SK-N-SH (cell line): ENCODE measurements around the gene LILRA6. TPM values are rescaled to one million over a fixed set of nuclear protein-coding genes. Genes with fewer than 3 reads are reported as not detected.
"Not testable (repeated sequence)": the region's sequence is repeated elsewhere in the genome, so short reads cannot be mapped to it uniquely, and the experiment has no call there.

Experiments used
- CTCF ChIA-PET: fragments of 300-600, 350-600 bp; formaldehyde crosslinking; extraction: SDS; loops from one replicate; lab custom pipeline; 2021; lab: Yijun Ruan, JAX
- POLR2A ChIA-PET: fragments of 350-600 bp; sonication (Branson Sonifier 250); formaldehyde crosslinking; extraction: SDS; loops from one replicate; lab custom pipeline; 2020; ENCODE audit warnings: antibody characterized with exemption, inconsistent platforms; lab: Yijun Ruan, JAX
- DNase-seq: peaks from one replicate; pipeline ENCODE4 v3.0.0; 2012
- H2AFZ ChIP-seq: fragments of 200-600 bp; sonication (generic); 2 replicates; pipeline ENCODE4 v1.8.1; 2016; ENCODE audit warnings: antibody characterized with exemption, mild to moderate bottlenecking, low read depth
- H3F3A ChIP-seq: fragments of 200-600 bp; sonication (generic); replicated peaks from 2 replicates; pipeline ENCODE3; 2016; ENCODE audit warnings: antibody characterized with exemption, mild to moderate bottlenecking; ENCODE audit not compliant: insufficient read depth
- H3K27ac ChIP-seq, 2 experiments: fragments of 200-500 bp in 1 of 2; fragments of 200-600 bp in 1 of 2; sonication (Bioruptor generic) in 1 of 2; sonication (generic), shearing (Covaris generic) in 1 of 2; 2 replicates each; pipeline versions ENCODE4 v1.5.1 to v1.6.1; 2014 to 2016; ENCODE audit warnings: low read depth in 2 of 2, inconsistent platforms in 1 of 2, low read length in 1 of 2, mild to moderate bottlenecking in 1 of 2, mixed read lengths in 1 of 2
- H3K27me3 ChIP-seq: fragments of 200-600 bp; sonication (generic), shearing (Covaris generic); 2 replicates; pipeline ENCODE4 v1.6.1; 2016; ENCODE audit warnings: mixed run types; ENCODE audit not compliant: insufficient read depth
- H3K36me3 ChIP-seq, 2 experiments: fragments of 200-500 bp in 1 of 2; fragments of 200-600 bp in 1 of 2; sonication (Bioruptor generic) in 1 of 2; sonication (generic) in 1 of 2; replicated peaks in 1 of 2; 2 replicates each; pipeline versions ENCODE3 to v1.5.1; 2014 to 2016; ENCODE audit warnings: low read length in 1 of 2, mild to moderate bottlenecking in 1 of 2; ENCODE audit not compliant: insufficient read depth in 2 of 2, control insufficient read depth in 1 of 2
- H3K4me1 ChIP-seq, 2 experiments: fragments of 200-500 bp in 1 of 2; fragments of 200-600 bp in 1 of 2; sonication (Bioruptor generic) in 1 of 2; sonication (generic), shearing (Covaris generic) in 1 of 2; 2 replicates each; pipeline versions ENCODE4 v1.5.1 to v1.6.1; 2014 to 2016; ENCODE audit warnings: low read depth in 1 of 2, low read length in 1 of 2, mixed run types in 1 of 2; ENCODE audit not compliant: insufficient read depth in 2 of 2, control insufficient read depth in 1 of 2
- H3K4me2 ChIP-seq: fragments of 200-600 bp; sonication (generic), shearing (Covaris generic); 2 replicates; pipeline ENCODE4 v1.6.1; 2017; ENCODE audit warnings: mixed run types
- H3K4me3 ChIP-seq, 2 experiments: fragments of 200-500 bp in 1 of 2; fragments of 200-600 bp in 1 of 2; sonication (Bioruptor generic) in 1 of 2; sonication (generic), shearing (Covaris generic) in 1 of 2; 2 replicates each; pipeline versions ENCODE4 v1.5.1 to v1.8.1; 2014 to 2016; ENCODE audit warnings: low read depth in 2 of 2, inconsistent platforms in 1 of 2, low read length in 1 of 2, mild to moderate bottlenecking in 1 of 2, mixed read lengths in 1 of 2, moderate library complexity in 1 of 2
- H3K79me2 ChIP-seq: fragments of 200-600 bp; sonication (generic); 2 replicates; pipeline ENCODE4 v1.8.1; 2017; ENCODE audit warnings: mild to moderate bottlenecking; ENCODE audit not compliant: insufficient read depth
- H3K9ac ChIP-seq: fragments of 200-600 bp; sonication (generic); 2 replicates; pipeline ENCODE4 v1.6.1; 2017; ENCODE audit warnings: mixed run types
- H3K9me2 ChIP-seq: fragments of 200-600 bp; sonication (generic); 2 replicates; pipeline ENCODE4 v1.6.1; 2017; ENCODE audit warnings: mixed run types
- H3K9me3 ChIP-seq: fragments of 200-600 bp; sonication (generic); 2 replicates; pipeline ENCODE4 v1.6.1; 2017; ENCODE audit warnings: mixed run types, mild to moderate bottlenecking, moderate library complexity
- H4K20me1 ChIP-seq: fragments of 200-600 bp; sonication (generic); 2 replicates; pipeline ENCODE4 v1.6.1; 2017; ENCODE audit warnings: mild to moderate bottlenecking, mixed run types; ENCODE audit not compliant: insufficient read depth
- CHD2 ChIP-seq: fragments of 150-350 bp; IDR thresholded peaks from 2 replicates; pipeline ENCODE4 v1.6.1; 2018; ENCODE audit warnings: low read length; ENCODE audit not compliant: partially characterized antibody
- FOXM1 ChIP-seq: IDR thresholded peaks from 2 replicates; pipeline ENCODE4 v1.4.0; 2012; ENCODE audit warnings: low read depth, mild to moderate bottlenecking
- JUND ChIP-seq: IDR thresholded peaks from 2 replicates; pipeline ENCODE4 v1.4.0; 2012
- NFIC ChIP-seq: IDR thresholded peaks from 2 replicates; pipeline ENCODE4 v1.4.0; 2012; ENCODE audit warnings: borderline replicate concordance
- WGBS: methylation state at CpG from one replicate; pipeline ENCODE4 v1.1.6; 2017; ENCODE audit warnings: low lambda C conversion rate; 5-methylcytosine and 5-hydroxymethylcytosine counted together
- polyA plus RNA-seq, 3 experiments: library from polyadenylated mRNA; depleted of rRNA; stranded (reverse); fragments of >200 nt; gene quantifications; 2 replicates each; pipeline ENCODE4 v1.2.3, GENCODE V29; 2012
- TF ChIP-seq, protein P1 (sequence below): IDR thresholded peaks from 2 replicates; pipeline ENCODE4; 2012
- TF ChIP-seq, protein P2 (sequence below): IDR thresholded peaks from 2 replicates; pipeline ENCODE4 v1.4.0; 2012; ENCODE audit warnings: low read depth

LILRA6 gene
- polyA plus RNA-seq, 1 of the 3 experiments (the other 2 are of a cell fraction), result not detected

DNA sequence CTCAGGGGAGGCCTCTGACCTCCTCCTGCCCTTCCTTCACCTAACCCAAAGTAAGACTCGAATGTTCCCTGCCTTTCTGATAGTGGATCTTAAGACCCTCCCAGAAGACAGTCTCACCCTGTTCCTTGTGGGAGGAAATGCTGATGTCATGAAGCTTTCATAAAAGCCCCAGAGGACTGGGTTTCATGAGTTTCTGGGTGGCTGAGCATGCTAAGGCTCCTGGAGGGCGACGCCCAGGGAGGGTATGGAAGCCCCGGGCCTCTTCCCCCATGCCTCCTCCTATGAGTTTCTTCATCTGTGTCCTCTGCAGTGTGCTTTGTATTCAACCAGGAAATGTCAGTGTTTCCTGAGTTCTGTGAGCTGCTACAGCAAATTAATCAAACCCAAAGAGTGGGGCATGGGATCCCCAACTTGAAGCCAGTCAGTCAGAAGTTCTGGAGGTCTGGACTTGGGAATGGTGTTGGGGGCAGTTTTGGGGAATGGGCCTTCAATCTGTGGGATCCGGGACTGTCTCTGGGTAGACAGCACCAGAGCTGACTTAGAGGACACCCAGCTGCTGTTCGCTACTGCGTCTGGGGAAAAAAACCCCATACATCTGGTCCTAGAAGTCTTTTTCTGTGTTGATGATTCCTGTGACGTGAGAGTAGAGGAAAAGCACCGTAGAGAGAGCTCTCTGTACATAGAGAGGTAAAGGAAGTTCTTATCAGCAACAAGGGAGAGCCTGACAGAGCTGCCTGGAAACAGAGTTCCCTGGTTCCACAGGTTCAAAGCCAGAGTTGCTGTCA, 40.3 kb upstream of the LILRA6 start:
- H2AFZ ChIP-seq, result no peak overlapping the region
- peaks cover 50% of the 10 kb centered on the region for H3K27me3 ChIP-seq
- no peaks in the 10 kb centered on the region for H3K9me2 ChIP-seq
- H3K4me3 ChIP-seq, result no peak overlapping the region
- H3K9me3 ChIP-seq, result no peaks in the 10 kb centered on the region
- no peaks in the 10 kb centered on the region for H3K79me2 ChIP-seq
- CTCF ChIA-PET, result interaction anchor here (1.0 to 1.9 kb wide), 2 partner anchors 17 kb away, joined by 3 to 7 read pairs; no protein-coding TSS in a partner anchor
- no peak overlapping the region for H3K4me2 ChIP-seq
- H3K27ac ChIP-seq, result no peak overlapping the region
- H4K20me1 ChIP-seq, result no peaks in the 10 kb centered on the region
- TF ChIP-seq, protein P1, sequence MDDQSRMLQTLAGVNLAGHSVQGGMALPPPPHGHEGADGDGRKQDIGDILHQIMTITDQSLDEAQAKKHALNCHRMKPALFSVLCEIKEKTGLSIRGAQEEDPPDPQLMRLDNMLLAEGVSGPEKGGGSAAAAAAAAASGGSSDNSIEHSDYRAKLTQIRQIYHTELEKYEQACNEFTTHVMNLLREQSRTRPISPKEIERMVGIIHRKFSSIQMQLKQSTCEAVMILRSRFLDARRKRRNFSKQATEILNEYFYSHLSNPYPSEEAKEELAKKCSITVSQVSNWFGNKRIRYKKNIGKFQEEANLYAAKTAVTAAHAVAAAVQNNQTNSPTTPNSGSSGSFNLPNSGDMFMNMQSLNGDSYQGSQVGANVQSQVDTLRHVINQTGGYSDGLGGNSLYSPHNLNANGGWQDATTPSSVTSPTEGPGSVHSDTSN, result no peak
- TF ChIP-seq FOXM1 (no peak), JUND (no peak), CHD2 (no peak)
- H3F3A ChIP-seq, result peaks cover 6% of the 10 kb centered on the region
- WGBS, result 6% methylated on average over 9 of the region's 9 CpGs
- no peak for DNase-seq
- H3K9ac ChIP-seq, result no peak overlapping the region
- POLR2A ChIA-PET, result no interaction called here
- no peaks in the 10 kb centered on the region for H3K36me3 ChIP-seq
- no peaks in the 10 kb centered on the region for H3K4me1 ChIP-seq

DNA sequence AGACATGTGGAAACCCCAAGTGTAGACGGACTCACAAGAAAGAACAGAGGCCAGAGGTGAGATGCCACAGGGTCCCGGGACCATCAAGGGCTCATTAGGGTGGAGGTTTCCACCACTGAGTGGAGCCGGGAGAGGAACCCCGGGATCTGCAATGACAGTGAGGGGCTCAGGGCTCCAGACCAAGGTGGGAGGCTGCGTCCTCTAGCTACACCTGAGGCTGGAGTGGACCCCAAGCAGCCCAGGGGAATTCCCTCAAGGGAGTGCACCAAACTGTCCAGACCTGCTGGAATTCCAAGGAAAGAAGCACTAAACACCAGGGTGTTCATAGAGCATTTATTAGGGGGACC, 39.1 kb upstream of the LILRA6 start:
- DNase-seq, H4K20me1 ChIP-seq, H3K9ac ChIP-seq, H3K9me2 ChIP-seq, H2AFZ ChIP-seq, H3K36me3 ChIP-seq, H3K4me1 ChIP-seq, H3K9me3 ChIP-seq, H3K27ac ChIP-seq, H3K79me2 ChIP-seq, H3F3A ChIP-seq, H3K4me3 ChIP-seq, POLR2A ChIA-PET, H3K4me2 ChIP-seq: not testable (repeated sequence)
- H3K27me3 ChIP-seq, result peaks cover 60% of the 10 kb centered on the region
- CTCF ChIA-PET, result interaction anchor here (1.0 kb wide), 1 partner anchor 15 kb away, joined by 3 read pairs; no protein-coding TSS in a partner anchor
- WGBS, result 5% methylated on average over 3 of the region's 5 CpGs

DNA sequence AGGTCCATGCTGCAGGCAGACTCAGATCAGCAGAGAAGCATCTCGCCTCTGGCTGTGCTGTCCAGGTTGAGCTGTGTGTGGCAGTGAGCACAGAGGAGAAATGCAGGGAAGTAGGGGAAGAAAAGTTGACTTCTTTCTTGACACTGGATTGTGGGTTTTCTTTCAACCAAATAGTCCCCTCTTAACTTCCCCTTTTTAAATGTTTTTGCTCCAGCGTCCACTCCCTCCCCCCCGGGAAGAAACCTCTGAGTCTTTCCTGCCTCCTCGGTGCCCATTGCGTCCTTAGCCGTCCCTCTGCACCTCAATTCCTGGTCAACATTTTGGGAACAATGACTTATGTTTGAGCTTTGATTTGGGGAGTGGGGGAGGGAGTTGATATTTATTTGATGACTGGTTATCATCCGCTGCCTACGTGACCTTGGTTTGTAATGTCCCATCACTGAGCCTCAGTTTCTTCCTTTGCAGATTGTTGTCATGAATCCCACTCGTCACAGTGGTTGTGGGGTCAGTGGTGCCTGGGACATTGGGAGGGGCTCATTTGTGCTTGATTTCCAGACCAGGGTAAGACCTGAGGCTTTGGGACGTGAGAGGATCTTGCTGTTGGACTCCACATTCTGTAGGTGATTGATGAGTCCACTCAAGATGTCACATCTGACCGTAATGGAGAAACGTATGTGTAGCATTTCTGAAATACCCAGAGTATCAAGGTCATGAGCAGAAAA, 38.6 kb upstream of the LILRA6 start, which contains the start of gene LILRB2:
Gene LILRB2 (minus strand): TSS at position 104 of the 722 bp plus-strand sequence. CDS start 614 bp downstream, outside the sequence.
- Histone ChIP-seq H3K27me3 (peaks cover 60% of the 10 kb centered on the region), H3K9me3 (no peaks in the 10 kb centered on the region), H4K20me1 (no peaks in the 10 kb centered on the region), H3K4me1 (no peaks in the 10 kb centered on the region), H3K79me2 (no peaks in the 10 kb centered on the region), H3K36me3 (no peaks in the 10 kb centered on the region), H3K9me2 (no peaks in the 10 kb centered on the region), H3K4me3 (no peak within 1 kb of the TSS), H3K9ac (no peak within 1 kb of the TSS), H3F3A (no peaks in the 10 kb centered on the region), H2AFZ (no peak within 1 kb of the TSS), H3K4me2 (no peak within 1 kb of the TSS), H3K27ac (no peak within 1 kb of the TSS)
- no peak for TF ChIP-seq NFIC
- TF ChIP-seq, protein P2, sequence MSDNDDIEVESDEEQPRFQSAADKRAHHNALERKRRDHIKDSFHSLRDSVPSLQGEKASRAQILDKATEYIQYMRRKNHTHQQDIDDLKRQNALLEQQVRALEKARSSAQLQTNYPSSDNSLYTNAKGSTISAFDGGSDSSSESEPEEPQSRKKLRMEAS, result no peak
- no peak for TF ChIP-seq JUND
- ChIA-PET POLR2A (no interaction called here), CTCF (interaction anchor here (1.1 kb wide), 1 partner anchor 15 kb away, joined by 5 read pairs; no protein-coding TSS in a partner anchor)
- 4% methylated on average over 11 of the region's 12 CpGs for WGBS
- DNase-seq, result no peak

DNA sequence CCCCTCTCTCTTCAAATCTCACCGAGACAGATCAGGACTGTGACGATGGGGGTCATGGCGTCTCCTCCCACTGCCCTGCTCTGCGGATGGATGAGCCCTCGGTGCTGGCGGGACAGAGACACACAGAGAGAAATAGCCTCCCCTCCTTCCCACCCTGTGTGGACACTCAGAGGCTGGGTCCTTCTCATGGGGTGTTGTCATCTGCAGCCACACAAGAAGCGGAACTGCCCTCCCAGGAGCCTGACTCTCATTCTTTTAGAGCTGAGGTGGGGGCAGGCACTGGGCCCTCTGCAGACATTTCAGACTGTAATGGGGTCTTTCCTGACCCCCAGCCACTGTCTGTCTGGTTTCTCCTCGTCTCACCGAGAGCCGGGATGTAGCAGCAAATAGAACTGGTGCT, 37.9 kb upstream of the LILRA6 start:
- H2AFZ ChIP-seq, H3K4me3 ChIP-seq, H3K9me3 ChIP-seq, H3K36me3 ChIP-seq, DNase-seq, POLR2A ChIA-PET, H3K4me2 ChIP-seq, H3K9me2 ChIP-seq, H3K79me2 ChIP-seq, H3K27ac ChIP-seq, H3K4me1 ChIP-seq, H4K20me1 ChIP-seq, H3F3A ChIP-seq, H3K9ac ChIP-seq: not testable (repeated sequence)
- CTCF ChIA-PET, result interaction anchor here (1.1 kb wide), 1 partner anchor 14 kb away, joined by 5 read pairs; no protein-coding TSS in a partner anchor
- 7% methylated on average over 4 of the region's 10 CpGs for WGBS
- peaks cover 66% of the 10 kb centered on the region for H3K27me3 ChIP-seq

DNA sequence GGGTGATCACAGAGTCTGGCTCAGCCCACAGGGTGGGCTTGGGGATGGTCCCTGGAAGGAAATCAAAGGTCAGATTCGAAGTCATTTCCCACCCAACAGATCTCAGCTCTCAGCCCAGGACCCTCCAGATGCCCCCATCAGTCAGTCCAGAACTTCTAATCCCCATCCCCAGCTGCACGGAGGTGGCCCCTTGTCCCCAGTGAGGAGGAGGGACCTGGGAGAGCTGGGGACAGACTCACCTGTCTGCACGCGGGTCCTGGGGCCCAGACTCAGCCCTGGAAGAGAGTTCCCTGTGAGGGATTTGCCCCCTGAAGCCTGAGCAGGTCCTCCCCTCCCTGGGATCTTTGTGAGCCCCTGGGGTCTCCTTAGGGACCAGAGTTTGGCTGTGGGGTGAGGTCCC, 37.4 kb upstream of the LILRA6 start:
- H3F3A ChIP-seq, POLR2A ChIA-PET, DNase-seq, H2AFZ ChIP-seq, H3K4me1 ChIP-seq, H3K79me2 ChIP-seq, H4K20me1 ChIP-seq, H3K4me3 ChIP-seq, H3K9me3 ChIP-seq, H3K9me2 ChIP-seq, H3K36me3 ChIP-seq, H3K9ac ChIP-seq, H3K4me2 ChIP-seq, H3K27ac ChIP-seq: not testable (repeated sequence)
- CTCF ChIA-PET, result interaction anchor here (1.1 kb wide), 1 partner anchor 14 kb away, joined by 5 read pairs; no protein-coding TSS in a partner anchor
- WGBS, result 0% methylated on average over 4 of the region's 4 CpGs
- H3K27me3 ChIP-seq, result peaks cover 65% of the 10 kb centered on the region
